GM19324 (cell line): ENCODE measurements around the gene GADD45G.

Experiments
- ATAC-seq: cut with Tn5 transposase; IDR thresholded peaks from one replicate; pipeline ENCODE4 v1.9.1; 2021; ENCODE audit warnings: mild to moderate bottlenecking, moderate library complexity; ENCODE audit not compliant: unreplicated experiment, low FRiP score

Gene GADD45G

DNA sequence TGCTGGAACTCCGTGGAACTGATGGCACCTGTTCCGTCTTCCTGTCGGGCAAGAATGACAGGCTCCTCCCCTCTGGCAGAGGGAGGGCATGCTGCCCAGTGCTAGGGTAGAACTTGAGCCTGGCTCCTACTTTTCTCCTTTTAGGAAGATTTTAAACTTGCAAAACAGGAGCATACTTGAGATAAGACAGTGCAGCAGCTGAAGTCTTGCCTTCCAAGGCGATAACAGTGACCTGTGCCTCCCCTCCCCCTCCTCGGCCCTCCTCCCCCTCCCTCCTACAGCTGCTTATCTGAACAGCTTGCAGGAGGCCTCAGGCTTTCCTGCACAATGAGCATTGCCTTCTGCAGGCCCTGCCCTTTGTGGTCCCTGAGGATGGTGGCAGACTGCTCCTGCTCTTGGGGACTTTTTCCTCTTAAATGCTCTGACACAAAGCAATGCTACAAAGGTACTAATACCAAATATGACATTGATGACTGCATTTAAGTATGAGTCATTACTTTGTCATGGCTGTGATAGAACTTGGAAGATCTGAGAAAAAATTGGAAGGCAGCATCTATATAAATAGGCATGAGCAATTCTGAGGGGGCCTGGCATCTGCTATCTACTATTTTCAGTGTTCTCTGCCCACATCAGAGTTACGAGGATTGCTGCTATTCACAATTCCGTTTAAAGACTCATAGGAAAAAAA is 2.0 kb downstream of the GADD45G start:
- no peak for ATAC-seq

DNA sequence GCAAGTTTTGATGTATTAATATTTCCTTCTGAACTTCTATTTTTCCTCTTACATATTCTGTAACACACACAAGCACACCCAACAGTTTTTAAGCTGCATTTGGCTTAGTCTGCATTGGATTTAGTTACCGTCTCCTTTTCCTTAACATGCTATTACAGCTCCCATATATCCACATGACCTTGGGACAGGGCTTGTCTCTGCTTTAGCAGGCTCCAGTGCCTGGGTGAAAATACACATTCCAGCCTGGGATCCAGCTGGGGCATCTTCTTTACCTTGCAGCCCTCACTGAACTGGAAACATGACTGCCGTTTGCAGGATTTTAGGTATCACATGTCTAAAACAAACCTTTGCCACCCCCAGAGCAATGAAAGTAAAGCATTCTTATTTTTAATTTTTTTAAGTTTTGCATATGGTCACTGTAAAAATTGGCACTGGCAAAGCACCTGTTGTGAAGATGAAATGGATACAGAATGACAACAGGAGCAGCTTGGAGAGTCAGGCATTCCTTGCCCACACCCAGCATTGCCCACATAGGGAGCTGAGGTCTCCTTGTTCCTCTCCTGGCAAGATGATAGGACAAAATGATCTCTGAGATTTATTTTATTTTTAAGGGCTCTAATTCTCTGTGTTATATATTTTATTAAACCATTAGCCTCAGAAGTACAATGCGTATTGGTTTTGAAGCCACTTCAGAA is 4.0 kb downstream of the GADD45G start:
- ATAC-seq = no peak

- ATAC-seq = no peak
Observed at GRCh38 chr9:89609426-89610006, 4.7 kb downstream of the GADD45G start.

GRCh38 chr9:89610391-89610925 is 5.6 kb downstream of the GADD45G start:
- ATAC-seq = no peak

GRCh38 chr9:89611425-89611824 is 6.6 kb downstream of the GADD45G start:
- ATAC-seq = no peak

DNA sequence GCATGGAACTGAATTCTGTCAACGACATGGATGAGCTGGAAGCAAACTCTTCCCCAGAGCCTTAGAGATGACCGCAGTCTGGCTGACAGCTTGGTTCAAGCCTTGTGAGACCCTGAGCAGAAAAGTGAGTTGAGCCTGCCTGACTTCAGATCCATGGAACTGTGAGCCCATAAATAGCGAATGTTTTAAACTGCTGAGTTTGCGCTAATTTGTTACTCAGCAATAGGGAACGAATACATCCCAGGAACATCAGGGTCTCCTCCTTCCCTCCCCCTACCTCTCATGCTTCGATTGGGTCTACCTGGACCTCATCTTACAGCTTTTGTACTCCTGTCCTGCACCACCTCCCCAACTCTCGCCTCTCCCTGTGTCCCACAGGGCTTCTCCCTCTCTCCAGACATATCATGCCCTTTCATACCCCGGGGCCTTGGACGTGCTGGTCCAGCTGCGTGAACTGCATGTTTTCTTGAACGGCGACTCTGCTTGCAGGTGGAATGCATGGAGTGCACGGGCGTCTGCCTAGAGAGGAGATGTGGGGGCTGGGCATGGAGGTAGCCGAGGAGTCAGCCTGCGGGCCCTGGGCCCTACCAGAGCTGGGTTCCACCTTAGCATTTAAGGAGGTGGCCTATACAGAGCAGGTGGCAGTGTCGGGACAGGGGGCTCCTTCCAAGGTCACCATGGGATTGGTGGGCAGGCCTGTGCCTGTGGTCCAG is 7.9 kb downstream of the GADD45G start:
- ATAC-seq = no peak

GRCh38 chr9:89613912-89614892 is 9.4 kb downstream of the GADD45G start:
- no peak for ATAC-seq

DNA sequence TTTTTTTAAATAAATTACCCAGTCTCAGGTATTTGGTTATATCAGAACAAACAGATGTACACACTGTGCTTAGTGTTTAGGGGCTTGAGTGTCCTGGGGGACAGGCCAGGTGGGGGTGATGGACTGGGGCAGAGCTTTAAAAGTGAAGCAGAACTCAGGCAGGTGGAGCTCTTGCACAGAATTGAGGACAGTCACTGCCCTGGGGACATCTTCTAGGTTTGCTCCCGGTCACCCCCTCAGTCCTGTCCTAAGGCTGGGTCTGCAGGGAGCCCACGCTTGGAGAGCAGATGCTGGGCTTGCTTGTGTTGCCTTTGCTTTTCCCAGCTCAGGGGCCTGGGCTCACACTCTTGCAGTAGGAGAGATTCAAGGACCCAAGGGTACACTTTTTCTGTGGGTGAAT is 10.8 kb downstream of the GADD45G start:
- no peak for ATAC-seq

DNA sequence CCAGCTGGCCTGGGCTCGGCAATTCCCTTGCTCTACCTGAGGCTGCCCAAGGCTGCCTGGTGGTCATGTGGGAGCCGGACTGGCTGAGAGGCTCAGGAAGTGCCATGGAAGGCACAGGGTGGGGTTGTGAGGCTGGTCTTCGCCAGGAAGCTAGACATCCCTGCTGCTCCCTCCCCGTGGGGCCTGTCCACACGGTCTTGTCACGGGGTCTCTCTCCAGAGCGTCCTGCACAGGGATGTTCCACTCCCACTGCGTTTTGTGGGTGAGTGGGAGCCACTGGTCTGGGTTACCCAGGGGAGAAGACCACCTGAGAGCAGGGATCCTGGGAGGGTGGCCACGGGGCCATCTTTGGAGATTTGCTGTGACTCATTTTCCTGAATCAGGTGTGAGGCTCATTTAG is 11.6 kb downstream of the GADD45G start:
- no peak for ATAC-seq

- ATAC-seq = no peak
Observed at GRCh38 chr9:89617978-89618377, 13.2 kb downstream of the GADD45G start.

DNA sequence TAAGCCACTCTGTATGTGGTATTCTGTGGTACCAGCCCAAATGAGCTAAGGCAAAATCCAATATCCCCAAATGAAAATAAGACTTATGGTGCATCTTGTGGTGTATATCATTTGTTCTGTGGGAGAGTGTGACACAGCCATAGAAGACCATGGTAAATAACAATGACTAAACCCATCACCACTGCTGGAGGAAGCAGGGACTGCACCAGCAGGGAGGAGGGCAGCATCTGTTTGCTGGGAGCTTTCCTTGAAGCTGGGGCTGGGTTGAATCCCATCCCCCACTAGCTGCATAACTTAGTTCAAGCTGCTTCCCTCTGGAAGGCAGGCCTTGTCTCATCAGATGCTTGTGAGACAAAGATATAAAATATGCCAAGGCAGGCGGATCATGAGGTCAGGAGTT is 14.2 kb downstream of the GADD45G start:
- no peak for ATAC-seq

DNA sequence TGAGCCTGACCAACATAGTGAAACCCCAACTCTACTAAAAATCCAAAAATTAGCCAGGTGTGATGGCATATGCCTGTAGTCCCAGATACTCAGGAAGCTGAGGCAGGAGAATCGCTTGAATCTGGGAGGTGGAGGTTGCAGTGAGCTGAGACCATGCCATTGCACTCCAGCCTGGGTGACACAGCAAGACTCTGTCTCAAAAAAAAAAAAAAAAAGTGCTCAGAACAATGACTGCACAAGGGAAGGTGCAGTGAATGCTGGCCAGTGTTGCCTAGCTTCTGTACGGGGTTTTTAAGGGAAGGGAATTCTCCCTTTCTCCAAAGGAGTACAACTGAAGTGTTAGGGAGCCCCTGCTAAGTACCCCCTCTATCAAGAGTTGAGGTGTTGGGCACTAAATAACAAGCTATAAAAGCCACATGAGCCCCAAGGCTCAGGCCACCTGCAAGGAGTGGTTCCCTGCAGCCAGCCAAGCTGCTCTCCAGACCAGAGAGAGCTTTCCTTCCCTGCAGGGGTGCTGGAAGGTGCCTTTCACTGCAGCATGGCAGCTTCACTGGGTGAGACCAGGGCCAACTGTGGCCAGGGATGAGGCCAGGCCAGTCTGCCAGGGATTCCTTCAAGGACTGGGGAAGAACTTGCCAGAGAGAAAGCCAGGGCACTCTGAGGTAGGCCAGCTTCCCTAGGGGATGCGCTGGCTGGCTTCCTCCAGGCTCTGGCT is 14.8 kb downstream of the GADD45G start:
- ATAC-seq = no peak

GRCh38 chr9:89621031-89621430 is 16.2 kb downstream of the GADD45G start:
- ATAC-seq = no peak

GRCh38 chr9:89621676-89622075 is 16.9 kb downstream of the GADD45G start:
- no peak for ATAC-seq

DNA sequence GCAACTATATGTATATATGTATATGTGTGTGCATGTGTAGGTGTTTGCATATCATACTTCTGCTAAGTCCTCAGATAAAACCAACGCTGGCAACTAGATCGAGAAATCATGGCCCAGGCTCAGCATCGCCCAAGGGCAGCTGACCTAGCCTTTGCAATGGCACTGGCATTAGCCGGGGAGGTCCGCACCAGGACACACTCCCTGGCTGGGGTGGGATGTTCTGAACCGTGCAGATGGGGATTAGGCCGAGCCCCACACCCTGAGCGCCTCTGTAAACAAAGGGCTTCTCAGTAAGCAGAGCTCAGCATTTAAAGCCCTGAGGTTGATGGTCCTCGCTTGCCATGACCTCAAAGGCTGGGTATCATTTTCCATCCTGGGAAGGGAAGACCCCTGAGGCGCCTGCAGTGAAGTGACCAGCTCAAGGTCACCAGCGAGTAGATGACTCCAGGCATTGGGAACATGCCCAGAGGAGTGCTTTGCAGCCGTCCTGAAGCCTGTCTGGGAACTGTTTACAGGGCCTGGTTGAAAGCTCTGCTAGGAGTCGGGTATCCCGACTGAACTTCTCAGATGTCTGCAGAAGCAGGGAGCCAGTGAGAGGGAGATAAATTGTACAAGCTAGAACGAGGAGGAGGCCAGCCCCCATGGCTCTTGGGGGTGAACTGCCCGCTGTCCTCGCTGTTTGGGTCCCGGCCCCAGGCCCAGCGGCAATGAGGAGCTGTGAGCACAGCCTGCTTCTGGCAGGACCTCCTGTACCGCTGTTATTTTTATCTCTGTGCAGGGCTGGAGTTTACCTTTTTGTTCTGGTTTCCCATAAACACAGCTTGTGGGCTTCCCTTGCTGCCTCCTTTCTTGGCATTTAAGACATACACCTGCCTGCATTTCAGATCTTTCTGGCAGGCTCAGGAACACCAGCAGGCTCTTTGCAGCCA is 18.4 kb downstream of the GADD45G start:
- ATAC-seq = no peak

GRCh38 chr9:89623925-89624420 is 19.2 kb downstream of the GADD45G start:
- no peak for ATAC-seq

DNA sequence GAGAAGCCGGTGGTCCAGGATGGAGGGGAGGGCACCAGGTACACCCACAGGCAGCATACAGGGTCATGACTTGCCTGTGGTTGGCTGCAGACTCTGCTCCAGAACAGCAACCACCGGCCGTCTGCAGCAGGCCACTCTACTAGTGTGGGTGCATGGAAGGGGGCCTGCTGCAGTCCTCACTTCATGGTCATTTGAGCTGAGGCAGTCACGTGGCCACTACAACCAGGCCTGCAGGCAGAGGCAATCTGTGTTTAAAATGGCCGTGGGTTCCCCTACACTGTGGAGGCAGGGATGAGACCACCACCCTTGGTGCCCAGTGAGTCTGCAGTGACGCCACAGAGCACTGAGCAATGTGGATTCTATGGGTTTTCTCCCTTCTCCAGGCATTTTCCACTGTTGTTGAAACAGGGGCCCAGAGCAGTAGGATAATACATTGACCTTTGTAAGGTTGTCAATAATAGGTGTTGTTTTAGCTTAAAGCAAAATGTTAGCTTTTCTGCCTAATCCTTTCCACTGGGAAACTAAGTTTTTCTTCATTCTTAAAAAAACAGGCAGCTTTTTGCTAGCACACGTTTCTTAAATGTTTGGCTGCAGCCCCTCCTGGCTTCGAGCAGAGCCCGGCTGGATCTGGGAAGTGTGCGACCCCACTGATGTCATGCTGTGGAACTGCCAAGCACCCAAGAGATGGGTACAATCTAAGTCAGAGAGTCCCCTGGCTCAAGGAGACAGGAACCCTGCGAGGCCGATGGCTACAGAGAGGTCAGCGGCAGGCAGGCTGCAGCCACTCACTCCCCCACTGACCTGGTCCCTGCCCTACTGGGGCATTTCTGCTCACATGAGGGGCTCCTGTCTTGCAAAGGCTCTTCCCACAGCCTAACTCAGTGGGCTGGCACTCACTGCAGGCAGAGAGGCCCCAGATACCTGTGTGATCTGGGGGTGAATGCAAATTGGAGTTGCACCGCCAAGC is 21.2 kb downstream of the GADD45G start:
- ATAC-seq = no peak
